SKM-1 treated with dmso at 0.1 percent for 144 hours (cell line): Measurements from ENCODE around the gene MED20.

ENCODE experiments used
- DNase-seq: peaks from one replicate; lab custom pipeline; 2025; ENCODE audit not compliant: unreplicated experiment; lab: John Stamatoyannopoulos, UW

The MED20 gene

DNA sequence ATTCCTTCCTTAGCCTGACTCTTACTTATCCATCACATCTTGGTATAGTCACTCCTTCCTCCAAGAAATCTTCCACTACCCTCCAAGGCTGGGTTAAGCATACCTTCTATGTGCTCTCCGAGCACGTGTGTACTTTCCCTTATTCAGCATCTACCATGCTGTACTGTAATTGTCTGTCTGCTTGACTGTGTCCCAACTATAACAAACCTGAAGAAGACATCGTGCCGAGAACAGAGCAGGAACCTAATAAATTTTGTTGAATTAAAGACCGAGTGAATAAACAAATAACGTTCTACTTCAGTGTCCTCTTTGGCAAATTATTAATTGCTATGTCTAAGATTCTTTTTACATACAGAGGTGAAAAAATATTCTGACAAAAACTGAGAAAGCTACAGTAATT is 61.6 kb downstream of the MED20 start:
- no peak for DNase-seq

- no peak for DNase-seq
Observed at GRCh38 chr6:41858703-41859102, 62.2 kb downstream of the MED20 start.
